Brain microvascular endothelial cell (primary cell): ENCODE data around the gene SLC8A2.
"Not testable (repeated sequence)": the region's sequence is repeated elsewhere in the genome, so short reads cannot be mapped to it uniquely, and the experiment has no call there.

ENCODE experiments used
- DNase-seq: peaks from one replicate; pipeline ENCODE4 v3.0.0-alpha.2; 2020
- H3K27ac ChIP-seq: fragments of 250-450 bp; sonication (Bioruptor Pico); 2 replicates; pipeline ENCODE4 v1.5.1; 2020; ENCODE audit warnings: mild to moderate bottlenecking, moderate library complexity
- H3K27me3 ChIP-seq: fragments of 250-450 bp; sonication (Bioruptor Pico); replicated peaks from 2 replicates; pipeline ENCODE4 v1.5.1; 2020; ENCODE audit warnings: mild to moderate bottlenecking
- H3K36me3 ChIP-seq: fragments of 250-450 bp; sonication (Bioruptor Pico); replicated peaks from 2 replicates; pipeline ENCODE4 v1.5.1; 2020; ENCODE audit warnings: mild to moderate bottlenecking
- H3K4me3 ChIP-seq: 2 replicates; pipeline ENCODE4 v1.5.1; 2011; ENCODE audit warnings: low read depth, mild to moderate bottlenecking, control low read depth, low read length, moderate library complexity
- CTCF ChIP-seq: IDR thresholded peaks from 2 replicates; pipeline ENCODE4 v1.5.1; 2011; ENCODE audit warnings: low read depth, mild to moderate bottlenecking, moderate library complexity, low read length, control low read depth, inconsistent platforms; ENCODE audit errors: missing control alignments
- in situ Hi-C: cut with HindIII; loops from 2 replicates; pipeline ENCODE4 v1.10.0; 2017; ENCODE audit warnings: low sequenced_read_pairs, low pct_ligation_motif_present

Gene SLC8A2

GRCh38 chr19:47390533-47391488 is 80.9 kb downstream of the SLC8A2 start:
- H3K4me3 ChIP-seq = no peak overlapping the region
- H3K27ac ChIP-seq = no peak overlapping the region
- TF ChIP-seq CTCF = no peak
- no peaks in the 10 kb centered on the region for H3K27me3 ChIP-seq
- no peak for DNase-seq
- in situ Hi-C loops = no loop called here
- no peaks in the 10 kb centered on the region for H3K36me3 ChIP-seq

- in situ Hi-C loops = no loop called here
- DNase-seq = no peak
- Histone ChIP-seq H3K4me3 (no peak overlapping the region), H3K27ac (no peak overlapping the region), H3K27me3 (no peaks in the 10 kb centered on the region), H3K36me3 (no peaks in the 10 kb centered on the region)
- TF ChIP-seq CTCF = no peak
Observed at GRCh38 chr19:47389150-47389556, 82.5 kb downstream of the SLC8A2 start.

- DNase-seq, H3K27ac ChIP-seq, in situ Hi-C loops, H3K27me3 ChIP-seq, H3K36me3 ChIP-seq, H3K4me3 ChIP-seq: not testable (repeated sequence)
Observed at GRCh38 chr19:47388721-47389120, 83.0 kb downstream of the SLC8A2 start.

- H3K4me3 ChIP-seq, H3K27ac ChIP-seq, in situ Hi-C loops, DNase-seq, H3K36me3 ChIP-seq, H3K27me3 ChIP-seq: not testable (repeated sequence)
Observed at GRCh38 chr19:47387623-47388022, 84.1 kb downstream of the SLC8A2 start.

- H3K27me3 ChIP-seq, DNase-seq, H3K36me3 ChIP-seq, H3K4me3 ChIP-seq, H3K27ac ChIP-seq, in situ Hi-C loops: not testable (repeated sequence)
Observed at GRCh38 chr19:47386582-47386981, 85.1 kb downstream of the SLC8A2 start.

- DNase-seq = not testable (repeated sequence)
Observed at GRCh38 chr19:47384533-47384932, 87.2 kb downstream of the SLC8A2 start.

GRCh38 chr19:47383890-47384289 is 87.8 kb downstream of the SLC8A2 start:
- H3K36me3 ChIP-seq = peaks cover 26% of the 10 kb centered on the region
- H3K27me3 ChIP-seq, H3K4me3 ChIP-seq, in situ Hi-C loops, DNase-seq, H3K27ac ChIP-seq: not testable (repeated sequence)

More at GRCh38 chr19:47384533-47384932, 87.2 kb downstream of the SLC8A2 start:
- H3K27ac ChIP-seq, H3K27me3 ChIP-seq, in situ Hi-C loops, H3K4me3 ChIP-seq: not testable (repeated sequence)
- H3K36me3 ChIP-seq = peaks cover 21% of the 10 kb centered on the region

GRCh38 chr19:47381653-47382279 is 89.9 kb downstream of the SLC8A2 start:
- H3K36me3 ChIP-seq = peaks cover 38% of the 10 kb centered on the region

More at GRCh38 chr19:47381653-47382279, 89.9 kb downstream of the SLC8A2 start:
- Histone ChIP-seq H3K27ac (no peak overlapping the region), H3K4me3 (no peak overlapping the region), H3K27me3 (no peaks in the 10 kb centered on the region)
- DNase-seq = no peak
- TF ChIP-seq CTCF = no peak
- in situ Hi-C loops = no loop called here
